Activated T-cell treated with anti-CD3 and anti-CD28 coated beads for 1 hour (primary cell): ENCODE measurements around the gene RASSF7.
"Not testable (repeated sequence)": the region's sequence is repeated elsewhere in the genome, so short reads cannot be mapped to it uniquely, and the experiment has no call there.

ENCODE experiments used
- DNase-seq: peaks from one replicate; pipeline ENCODE4 v3.0.0-alpha.2; 2020; ENCODE audit warnings: low read depth

The RASSF7 gene

DNA sequence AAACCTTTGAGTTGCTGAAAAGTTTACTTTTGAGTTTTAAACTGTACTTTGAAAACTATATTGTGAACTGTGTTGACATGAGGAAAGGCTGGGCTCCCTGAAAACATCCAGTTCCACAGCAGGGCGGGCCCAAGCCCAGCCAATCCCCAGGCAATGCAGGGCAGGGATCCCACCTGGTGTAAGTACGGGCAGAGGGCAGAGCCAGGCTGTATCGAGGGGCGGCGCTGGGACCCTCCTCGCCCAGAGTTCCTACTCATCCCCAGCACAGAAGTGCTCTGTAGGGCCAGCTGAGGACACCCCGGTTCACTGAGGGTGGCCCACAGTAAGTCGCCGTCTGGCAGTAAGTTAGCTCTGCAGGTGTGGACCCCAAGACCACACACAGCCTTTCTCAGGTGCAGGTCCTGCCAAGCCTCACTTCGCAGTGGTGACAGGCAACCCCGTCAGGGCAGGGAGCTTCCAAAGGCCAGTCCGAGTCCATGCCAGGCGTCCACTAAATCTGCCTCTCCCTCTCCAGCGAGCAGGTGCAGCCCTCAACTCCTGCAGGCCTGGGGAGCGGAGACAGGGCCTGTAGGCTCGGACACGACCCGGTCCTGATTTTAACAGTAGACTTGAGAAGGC, 6.3 kb downstream of the RASSF7 start:
- DNase-seq = no peak

DNA sequence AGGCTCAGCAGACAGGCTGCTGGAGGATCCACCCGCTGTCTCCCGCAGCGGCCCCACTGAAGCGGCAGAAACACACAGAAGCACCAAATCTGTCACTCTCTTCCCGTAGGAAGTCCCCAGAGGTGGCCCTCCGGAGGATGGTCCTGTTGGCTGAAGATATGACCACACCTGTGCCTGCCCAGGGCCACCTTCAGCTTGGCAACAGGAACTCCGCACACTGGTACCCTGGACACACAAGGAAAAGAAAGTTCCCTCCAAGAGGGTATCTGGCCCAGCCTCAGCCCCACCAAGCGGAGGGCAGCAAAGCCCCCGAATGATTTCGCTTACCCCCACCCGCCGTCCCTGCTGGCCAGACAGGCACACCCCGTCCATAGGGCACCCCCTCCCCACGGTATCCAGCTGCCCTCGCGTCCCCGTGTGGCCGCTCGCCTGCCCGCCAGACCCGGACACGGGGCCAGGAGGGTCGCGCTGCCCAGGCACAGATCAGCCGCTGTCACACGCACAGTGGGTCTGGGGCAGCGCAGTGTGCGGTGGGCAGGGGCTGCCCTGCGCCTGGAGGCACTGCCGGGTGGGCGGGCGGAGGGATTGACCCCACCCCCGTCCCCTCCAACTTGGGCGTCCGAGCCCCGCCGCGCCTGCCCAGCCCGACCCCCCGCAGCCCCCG, 7.0 kb downstream of the RASSF7 start:
- DNase-seq = no peak

DNA sequence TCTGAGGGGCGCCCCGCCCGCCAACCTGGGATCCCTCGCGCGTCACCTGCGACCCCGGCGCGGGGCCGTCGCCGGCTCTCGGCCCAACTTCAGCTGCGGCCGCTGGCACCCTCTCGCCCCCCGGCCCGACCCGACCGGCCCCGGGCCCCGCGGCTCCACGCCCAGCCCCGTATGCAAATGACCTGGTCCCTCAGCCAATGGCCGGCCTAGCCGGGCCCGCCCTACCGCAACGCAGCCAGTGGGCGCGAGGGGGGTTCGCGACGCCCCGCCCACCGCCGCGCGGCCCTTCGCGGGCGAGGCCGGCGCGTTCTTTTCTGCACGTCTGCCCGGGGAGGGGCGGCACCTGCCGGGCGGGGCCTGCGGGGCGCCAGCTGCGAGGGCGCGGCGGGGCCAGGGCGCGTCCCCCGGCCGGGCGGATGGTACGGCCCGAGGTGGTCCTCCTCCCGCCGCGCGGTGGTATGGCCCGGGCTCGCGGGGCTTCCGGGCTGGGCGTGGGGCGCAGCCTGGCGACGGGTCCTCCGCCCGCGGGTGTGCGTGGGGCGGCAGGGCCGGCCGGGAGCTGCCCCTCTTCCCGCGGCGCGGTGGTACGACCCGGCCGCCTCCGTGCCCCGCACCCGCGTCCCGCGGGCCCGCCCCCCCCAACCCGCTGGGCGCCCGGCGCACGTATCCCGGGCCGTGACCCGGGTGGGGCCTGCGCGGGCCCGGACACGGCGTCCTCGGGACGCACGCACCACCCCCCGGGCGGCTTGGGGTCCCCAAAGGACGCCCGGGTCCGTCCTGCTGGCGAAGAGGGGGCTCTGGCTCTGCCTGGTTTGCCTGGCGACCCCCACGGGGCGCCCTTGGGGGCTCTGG, 7.8 kb downstream of the RASSF7 start:
- DNase-seq = peak; percentile 85

DNA sequence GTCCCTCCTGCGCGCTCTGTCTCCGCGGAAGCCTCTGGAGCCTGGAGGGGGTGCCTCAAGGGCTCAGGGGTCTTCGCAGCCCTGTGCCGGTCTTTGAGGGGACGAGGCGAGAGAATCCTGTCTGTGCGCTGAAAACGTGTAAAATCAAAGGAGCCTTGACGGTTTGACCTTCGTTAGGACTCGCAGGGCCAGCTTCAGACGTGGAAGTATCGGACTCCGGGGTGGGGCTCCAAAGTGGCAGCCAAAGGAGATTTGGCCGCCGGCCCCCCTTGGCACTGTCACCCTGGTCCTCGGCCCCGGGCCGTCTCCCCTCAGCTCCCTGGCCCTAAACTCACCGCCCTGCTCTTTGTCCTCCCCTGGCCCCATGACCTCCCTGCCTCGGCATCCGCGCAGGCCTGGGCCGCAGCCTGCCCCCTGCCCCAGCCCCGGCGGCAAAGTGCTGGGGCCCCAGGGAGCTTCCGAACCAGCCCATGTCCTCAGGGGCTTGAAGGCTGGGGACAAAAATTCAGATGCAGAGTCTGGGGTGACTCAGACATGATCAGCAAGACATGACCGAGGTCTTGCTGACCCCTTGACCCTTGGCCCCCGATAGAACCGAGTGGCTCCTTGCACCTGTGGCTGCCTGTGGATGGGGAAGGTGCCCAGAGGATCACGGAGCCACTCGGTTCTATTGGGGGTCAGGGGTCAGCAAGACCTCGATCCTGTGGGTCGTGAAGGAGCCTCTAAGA, 8.6 kb downstream of the RASSF7 start:
- DNase-seq = no peak

DNA sequence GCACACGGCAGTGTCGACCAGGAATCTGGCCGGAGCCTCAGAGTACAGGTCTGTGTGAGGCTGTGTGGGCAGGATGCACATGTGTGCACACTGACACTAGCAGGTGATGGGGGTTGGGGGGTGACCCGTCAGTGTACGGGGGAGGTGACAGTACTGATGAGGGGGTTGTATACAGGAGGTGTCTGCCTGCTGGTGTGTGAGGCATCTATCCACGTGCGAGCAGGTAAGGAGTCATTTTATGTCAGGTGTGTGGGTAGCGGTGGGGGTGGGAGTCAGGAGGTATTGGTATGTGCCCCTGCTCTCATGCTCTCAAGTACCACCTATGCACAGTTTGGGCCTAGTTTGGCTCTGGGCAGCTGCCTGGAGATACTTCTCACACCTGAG, 11.0 kb downstream of the RASSF7 start:
- no peak for DNase-seq

DNA sequence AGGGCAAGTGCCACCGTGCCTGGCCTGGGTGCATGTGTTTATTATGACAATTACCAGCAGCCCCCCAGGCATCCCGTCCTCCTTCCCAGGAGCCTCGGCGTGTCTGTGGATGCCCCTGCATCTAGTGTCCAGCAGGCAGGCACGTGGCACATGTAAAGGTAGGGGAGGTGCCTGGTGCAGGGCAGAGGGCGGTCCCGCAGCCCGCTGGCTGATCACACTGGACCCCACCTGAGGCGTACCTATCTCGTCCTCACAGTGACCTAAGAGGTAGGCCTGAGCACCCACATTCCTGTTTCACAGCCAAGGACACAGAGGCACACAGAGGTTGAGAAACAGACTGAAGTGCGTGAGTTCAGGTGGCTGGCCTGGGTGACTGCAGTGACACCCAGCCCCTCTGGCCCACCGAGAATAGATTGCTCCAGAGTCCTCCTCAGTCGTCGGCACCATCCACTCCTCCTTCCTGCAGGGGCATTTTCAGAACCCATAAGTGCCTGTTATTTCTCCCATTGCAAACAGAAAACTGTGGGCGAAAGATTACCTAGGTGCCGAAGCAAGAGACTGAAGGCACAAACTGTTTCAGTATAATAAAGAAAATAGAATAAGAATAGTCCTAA, 12.5 kb downstream of the RASSF7 start:
- no peak for DNase-seq

DNA sequence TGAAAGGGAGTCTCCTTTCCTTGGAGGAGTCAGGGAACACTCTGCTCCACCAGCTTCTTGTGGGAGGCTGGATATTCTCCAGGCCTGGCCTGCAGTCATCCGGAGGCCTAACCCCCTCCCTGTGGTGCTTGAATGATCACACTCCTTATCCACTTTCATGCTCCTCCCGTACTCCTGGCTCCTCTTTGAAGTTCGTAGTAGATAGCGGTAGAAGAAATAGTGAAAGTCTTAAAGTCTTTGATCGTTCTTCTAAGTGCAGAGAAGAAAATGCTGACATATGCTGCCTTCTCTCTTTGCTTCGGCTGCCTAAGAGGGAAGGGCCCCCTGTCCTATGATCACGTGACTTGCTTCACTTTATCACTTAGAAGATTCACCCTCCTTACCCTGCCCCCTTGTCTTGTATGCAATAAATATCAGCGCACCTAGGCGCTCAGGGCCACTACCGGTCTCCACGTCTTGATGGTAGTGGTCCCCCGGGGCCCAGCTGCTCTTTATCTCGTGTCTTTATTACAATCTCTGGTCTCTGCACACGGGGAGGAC, 13.3 kb downstream of the RASSF7 start:
- not testable (repeated sequence) for DNase-seq

DNA sequence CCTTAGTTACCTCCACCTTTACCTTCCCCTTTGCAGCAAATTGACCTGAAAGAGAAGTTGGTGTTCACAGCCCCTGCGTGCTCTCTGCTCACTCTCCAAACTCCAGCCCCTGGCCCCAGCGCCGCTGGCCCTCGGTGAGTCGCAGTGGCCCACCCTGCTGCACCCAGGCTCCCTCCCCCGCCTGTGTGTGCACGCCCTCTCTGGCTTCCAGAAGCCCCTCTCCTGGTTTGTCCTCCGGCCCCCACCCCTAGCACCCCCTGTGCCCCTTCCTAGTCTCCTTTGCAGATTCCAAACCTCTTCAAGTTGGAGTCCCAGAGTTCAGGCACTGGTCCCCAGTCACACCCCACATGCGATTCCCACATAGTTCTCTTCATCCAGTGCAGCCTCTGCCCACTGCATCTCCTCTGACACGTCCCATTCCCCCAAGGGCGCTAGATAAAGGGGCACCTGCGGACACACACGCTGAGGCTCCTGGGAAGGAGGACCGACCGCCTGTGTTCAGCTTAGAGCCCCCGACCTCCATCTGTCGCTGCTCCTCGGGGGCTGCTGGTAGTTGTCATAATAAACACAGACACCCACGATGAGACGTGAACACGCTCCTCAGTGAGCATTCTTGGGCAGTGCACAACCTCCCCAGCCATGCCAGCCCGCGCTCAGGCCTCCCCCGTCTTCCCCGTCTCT, 14.0 kb downstream of the RASSF7 start:
- no peak for DNase-seq

DNA sequence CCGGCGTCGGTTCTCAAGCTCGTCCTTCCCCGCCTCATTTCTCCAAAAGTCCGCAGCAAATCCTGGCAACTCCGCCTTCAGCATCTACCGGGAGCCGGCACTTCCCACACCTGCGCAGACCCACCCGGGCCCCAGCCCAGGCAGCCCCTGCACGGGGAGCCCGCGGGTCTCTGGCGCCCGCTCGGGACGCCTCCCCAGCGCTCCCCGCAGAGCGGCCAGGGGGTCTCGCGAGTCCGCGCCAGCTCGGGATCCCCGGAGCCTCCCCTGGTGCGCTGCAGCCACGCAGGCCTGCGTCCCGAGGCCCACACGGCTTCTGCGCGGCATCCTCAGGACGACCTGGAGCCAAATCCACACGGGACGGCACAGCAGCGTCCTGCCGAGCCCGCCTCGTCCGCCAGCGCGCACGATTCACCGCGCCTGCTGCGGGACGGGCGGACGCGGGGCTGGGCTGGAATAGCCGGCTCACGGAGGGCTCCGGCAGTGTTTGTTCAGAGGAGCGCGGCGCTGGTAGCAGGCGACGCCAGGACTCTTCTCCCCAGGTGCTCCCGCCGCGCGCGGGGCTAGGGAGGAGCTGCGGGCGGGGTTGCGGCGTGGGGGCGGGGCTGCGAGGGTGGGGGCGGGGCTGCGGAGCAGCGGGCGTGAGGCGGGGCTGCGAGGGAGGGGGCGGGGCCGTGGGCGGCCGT, 14.7 kb downstream of the RASSF7 start:
- DNase-seq = no peak

DNA sequence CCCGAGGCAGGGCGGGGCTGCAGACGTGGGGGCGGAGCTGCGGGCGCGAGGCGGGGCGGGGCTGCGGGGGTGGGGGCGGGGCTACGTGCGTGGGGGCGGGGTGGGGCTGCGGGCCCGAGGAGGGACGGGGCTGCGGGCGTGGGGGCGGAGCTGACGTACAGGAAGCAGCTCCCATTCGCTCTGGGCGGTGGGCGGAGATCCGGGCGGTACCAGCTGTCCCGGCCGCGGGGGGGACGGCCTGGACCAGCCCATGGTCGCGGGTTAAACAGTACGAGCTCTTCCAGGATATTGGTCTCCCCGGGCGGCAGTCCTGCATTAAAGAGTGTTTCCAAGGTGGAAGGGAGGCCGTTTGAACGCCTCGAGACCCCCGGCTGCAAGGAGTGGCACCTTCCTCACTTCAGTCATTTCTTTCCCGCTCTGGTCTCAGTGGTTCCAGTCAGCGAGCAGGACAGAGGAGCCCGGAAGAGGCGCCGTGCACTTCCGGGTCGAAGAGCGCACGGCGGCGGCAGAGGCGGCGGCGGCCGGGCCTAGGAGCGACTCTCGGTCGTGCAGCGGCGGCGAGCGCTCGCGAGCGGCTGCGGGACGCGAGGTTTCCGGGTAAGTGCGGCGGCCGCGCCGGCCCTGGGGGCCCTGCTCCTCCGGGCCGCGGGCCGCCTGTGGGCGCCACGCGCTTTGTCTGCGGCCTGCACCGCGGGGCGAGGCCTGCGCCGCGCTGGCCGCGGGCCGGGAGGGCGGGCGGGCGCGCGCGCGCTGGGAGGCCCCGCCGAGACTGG, 15.4 kb downstream of the RASSF7 start, which contains the start of gene PHRF1:
TSS of gene PHRF1 (plus strand) at position 475 of the 773 bp plus-strand sequence. CDS start 5,043 bp downstream, outside the sequence.
- DNase-seq = peak; percentile 94

DNA sequence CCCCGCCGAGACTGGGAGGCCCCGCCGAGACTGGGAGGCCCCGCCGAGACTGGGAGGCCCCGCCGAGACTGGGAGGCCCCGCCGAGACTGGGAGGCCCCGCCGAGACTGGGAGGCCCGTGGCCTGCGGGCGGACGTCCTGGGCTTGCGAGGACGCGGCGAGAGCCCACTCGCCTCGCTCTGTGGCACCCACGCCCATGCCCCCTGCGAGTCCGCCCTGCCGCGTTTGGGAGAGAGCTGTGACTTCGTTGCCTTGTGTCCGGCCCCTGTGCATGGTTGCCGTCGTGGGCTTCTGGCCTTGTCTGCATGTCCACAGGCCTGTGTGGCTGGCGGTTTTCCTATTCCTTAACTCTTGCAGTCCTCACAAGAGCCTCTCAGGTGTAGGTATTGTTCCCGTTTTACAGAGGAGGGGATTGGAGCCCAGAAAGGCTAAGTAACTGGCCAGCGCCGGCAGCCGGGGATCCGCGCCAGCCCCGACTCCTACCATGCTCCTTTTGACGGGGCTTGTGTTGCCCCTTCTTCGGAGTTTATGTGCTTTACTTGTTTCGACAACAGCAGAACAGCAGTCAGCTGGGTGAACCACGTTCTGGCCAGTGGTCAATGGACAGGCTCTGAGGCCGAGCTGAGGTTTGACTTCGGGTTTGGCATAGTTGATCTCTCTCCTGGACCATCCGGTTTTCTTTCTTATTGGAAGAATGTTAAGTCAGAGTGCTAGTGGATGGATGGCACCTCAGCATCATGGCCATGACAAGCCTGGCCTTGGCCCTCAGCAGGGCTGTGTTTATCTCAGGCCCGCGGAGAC, 16.2 kb downstream of the RASSF7 start:
- DNase-seq = no peak

DNA sequence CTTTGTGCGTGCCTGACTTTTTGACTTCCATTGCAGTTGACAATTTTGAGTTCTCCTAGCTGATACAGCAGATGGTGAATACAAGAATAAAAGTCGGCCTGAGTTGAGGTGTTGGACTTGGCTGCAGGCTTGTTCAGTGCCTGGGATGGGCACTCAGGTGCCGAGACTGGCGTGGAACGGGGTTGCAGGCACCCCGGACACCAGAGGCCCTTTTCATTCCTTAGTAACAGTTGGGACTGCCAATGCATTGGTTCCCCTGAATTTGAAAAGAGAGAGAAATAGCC, 16.8 kb downstream of the RASSF7 start:
- no peak for DNase-seq

DNA sequence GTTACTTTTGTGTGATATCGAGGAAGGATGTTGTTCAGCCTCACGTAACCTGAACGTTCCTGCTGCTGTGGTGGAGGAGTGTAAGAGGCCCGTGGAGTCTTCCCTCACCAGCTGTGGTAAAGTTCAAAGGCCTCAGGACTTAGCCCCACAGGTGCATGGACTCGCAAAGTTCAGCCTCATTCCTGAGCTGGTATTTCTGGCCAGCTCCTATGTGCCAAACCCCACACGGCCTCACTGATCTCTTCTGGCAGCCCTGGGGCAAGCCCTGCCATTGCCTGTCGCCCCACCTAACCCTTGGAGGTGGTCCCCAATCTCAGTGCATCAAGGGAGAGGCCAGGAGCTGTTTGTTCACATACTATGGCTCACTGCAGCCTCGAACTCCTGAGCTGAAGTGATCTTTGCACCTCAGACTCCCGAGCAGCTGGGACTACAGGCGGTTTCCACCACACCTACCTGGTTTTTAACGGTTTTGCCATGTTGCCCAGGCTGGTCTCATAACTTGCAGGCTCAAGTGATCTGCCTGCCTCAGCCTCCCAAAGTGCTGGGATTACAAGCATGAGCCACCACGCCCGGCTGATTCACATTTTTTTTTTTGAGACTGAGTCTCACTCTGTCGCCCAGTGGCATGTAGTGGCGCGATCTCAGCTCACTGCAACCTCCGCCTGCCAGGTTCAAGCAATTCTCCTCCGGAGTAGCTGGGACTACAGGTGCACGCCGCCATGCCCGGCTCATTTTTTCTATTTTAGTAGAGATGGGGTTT, 17.7 kb downstream of the RASSF7 start:
- DNase-seq = no peak

DNA sequence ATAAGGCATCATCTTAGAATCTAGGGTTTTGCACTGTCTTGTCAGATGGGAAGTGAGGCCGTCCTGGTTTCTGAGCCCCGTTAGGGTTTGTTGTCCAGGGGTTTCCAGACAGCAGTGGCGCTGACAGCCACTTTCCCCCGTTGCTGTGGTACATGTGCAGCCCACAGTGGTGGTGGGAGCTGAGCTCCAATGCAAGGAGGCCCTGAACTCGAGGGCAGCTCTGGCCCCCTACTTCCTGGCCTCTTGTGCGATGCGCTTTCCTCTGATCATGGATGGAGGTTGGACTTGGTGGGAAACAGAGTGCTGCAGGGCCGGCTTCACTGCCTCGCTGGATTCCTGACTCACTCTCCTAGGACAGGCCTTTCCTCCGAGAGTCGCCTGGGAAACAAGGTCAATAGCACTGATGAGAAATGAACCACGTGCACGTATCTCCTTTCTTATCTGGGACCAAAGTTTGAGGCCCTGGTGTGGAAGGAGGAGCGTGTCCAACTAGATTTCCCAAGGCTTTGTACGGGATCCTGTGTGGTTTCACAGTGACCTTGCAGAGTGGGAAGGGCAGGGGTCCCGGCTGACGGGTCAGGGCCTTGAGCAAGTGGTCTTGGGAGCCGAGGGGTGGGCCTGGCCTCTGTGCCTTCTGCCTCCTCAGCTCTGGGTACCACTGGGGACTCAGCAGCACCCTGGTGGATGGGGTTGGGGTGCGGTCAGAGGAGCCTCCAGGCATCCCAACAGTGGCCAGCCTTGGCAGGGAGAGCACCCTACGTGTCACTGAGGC, 19.2 kb downstream of the RASSF7 start:
- no peak for DNase-seq

DNA sequence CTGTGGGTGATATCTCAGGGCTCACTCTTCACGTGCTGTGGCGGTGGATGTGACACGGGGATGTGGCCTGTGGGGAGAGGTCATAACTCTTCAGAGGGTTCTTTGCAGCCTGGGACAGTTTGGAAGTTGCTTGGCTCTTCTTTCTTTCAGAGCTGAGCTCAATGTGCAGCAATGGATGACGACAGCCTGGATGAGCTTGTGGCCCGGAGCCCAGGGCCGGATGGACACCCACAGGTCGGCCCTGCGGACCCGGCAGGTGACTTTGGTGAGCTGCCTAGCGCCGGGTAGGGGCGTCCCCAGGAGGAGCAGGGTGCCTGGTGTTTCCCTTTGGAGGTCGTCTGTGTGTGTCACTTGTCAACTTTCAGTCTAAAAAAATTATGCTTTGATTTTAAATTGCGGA, 20.6 kb downstream of the RASSF7 start:
- DNase-seq = no peak

DNA sequence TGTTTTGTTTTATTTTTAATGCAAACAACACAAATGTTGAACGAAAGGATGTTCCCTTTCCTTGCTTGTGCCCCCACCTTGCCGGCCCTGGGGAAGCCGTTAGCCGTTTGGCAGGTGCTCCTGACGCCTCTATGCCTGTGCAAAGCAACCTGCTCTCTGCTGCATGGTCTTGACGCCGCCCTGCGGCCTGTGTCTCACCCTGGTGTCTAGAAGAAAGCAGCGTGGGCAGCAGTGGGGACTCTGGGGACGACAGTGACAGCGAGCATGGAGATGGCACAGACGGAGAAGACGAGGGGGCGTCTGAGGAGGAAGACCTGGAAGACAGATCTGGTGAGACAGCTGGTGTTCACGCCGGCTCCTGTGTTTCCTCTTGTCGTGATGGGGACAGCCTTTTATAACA, 21.0 kb downstream of the RASSF7 start:
- DNase-seq = no peak

DNA sequence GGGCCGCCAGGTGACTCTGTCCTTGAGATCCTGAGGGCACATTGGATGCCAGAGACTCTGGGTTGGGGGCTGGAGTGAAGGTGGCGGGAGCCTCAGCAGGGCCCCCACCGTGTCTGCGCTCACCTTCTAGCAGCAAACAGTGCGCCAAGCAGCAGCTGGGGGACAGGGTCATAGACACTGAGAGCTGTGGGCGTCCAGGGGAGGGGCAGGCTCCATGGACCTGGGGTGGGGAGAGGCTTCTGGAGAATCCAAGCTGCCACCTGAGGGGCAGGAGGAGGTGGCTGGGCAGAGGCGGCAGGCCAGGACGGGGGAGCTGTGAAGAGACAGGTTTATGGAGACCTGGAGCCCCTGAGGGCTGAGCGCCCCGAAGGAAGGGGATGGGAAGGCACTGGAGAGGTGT, 23.5 kb downstream of the RASSF7 start:
- DNase-seq = no peak
